Spleen (tissue), 7 donors: ENCODE results near the gene COL4A1.

ENCODE experiments used
- CTCF ChIP-seq, 11 experiments: fragments of 200-600 bp in 7 of 11; fragments of 450-650 bp in 4 of 11; sonication (generic) in 4 of 11; IDR thresholded peaks in 8 of 11; conservative IDR thresholded peaks in 3 of 11; 1 replicate in 7 of 11; 2 replicates in 4 of 11; pipeline versions ENCODE4 v1.4.0 to v1.8.0; 2016 to 2021; ENCODE audit warnings: antibody characterized with exemption in 11 of 11, inconsistent platforms in 4 of 11, mild to moderate bottlenecking in 1 of 11
- POLR2A ChIP-seq, 3 donors: fragments of 450-650 bp; IDR thresholded peaks; one replicate each; pipeline ENCODE4 v1.5.1; 2017; ENCODE audit warnings: antibody characterized with exemption in 3 of 3, mild to moderate bottlenecking in 1 of 3
- POLR2AphosphoS5 ChIP-seq, 3 donors: sonication (generic); formaldehyde crosslinking; IDR thresholded peaks; one replicate each; pipeline ENCODE4 v1.5.1; 2017; ENCODE audit warnings: antibody characterized with exemption in 3 of 3
- donor health status: DM: no; HTN: no; CAD: no; lungs with moderate emphysema.
- donor health status: DM: no; HTN: no; CAD: no.
- donor health status: DM: no; HTN: no; CAD: no.

- TF ChIP-seq POLR2AphosphoS5 (IDR thresholded peaks at IDR 0.05) (no peak), POLR2A (IDR thresholded peaks at IDR 0.05) (no peak), CTCF (IDR thresholded peaks at IDR 0.05 in 8 of 11, conservative IDR thresholded peaks at IDR 0.05 in 3 of 11) (no peak)
Measured at GRCh38 chr13:110353339-110353977, 46.5 kb upstream of the COL4A1 start.
